Cardiac muscle cell (in vitro differentiated cells and primary cell): Measurements from ENCODE around the gene LDLRAD4. TPM values are rescaled to one million over a fixed set of nuclear protein-coding genes. Genes with fewer than 3 reads are reported as not detected.

Experiments
- DNase-seq, 2 donors: peaks; one replicate each; pipeline versions ENCODE4 v3.0.0 to v3.0.0-alpha.2; 2010 to 2017; ENCODE audit warnings: low read depth in 1 of 2, low spot score in 1 of 2
- H3K27ac ChIP-seq: fragments of 200-600 bp; sonication (generic); 2 replicates; pipeline ENCODE4 v1.5.1; 2016
- H3K27me3 ChIP-seq: fragments of 200-600 bp; sonication (generic); 2 replicates; pipeline ENCODE4 v1.6.0; 2016; ENCODE audit warnings: control low read depth
- H3K36me3 ChIP-seq: fragments of 200-600 bp; sonication (generic); 2 replicates; pipeline ENCODE4 v1.5.1; 2016; ENCODE audit warnings: control low read depth
- H3K4me1 ChIP-seq: fragments of 200-600 bp; sonication (generic); 2 replicates; pipeline ENCODE4 v1.8.1; 2017; ENCODE audit warnings: low read depth, mild to moderate bottlenecking, mixed run types
- H3K4me3 ChIP-seq: fragments of 200-600 bp; sonication (generic); 2 replicates; pipeline ENCODE4 v1.5.1; 2016; ENCODE audit warnings: mild to moderate bottlenecking
- H3K9me3 ChIP-seq: fragments of 200-600 bp; sonication (generic); 2 replicates; pipeline ENCODE4 v1.5.1; 2017; ENCODE audit warnings: low read depth, mild to moderate bottlenecking, control low read depth
- CTCF ChIP-seq: IDR thresholded peaks from 2 replicates; pipeline ENCODE4 v1.5.1; 2012; ENCODE audit warnings: low read depth, mild to moderate bottlenecking, low read length
- polyA plus RNA-seq: library from polyadenylated mRNA; unstranded; fragments of >200 nt; fragmentation: Nextera tagmentation; extraction: Ambion mirVana; gene quantifications from 2 replicates; pipeline ENCODE4 v1.2.1, GENCODE V29; 2016
- total RNA-seq: library from RNA; depleted of rRNA; stranded (reverse); fragments of >200 nt; gene quantifications from 2 replicates; pipeline ENCODE4 v1.2.3, GENCODE V29; 2016

Gene LDLRAD4
- total and polyA plus RNA-seq, 2 experiments from 2014 or later: 10.5 to 11.5 TPM

GRCh38 chr18:13589943-13590342 is 371.4 kb downstream of the LDLRAD4 start:
- Histone ChIP-seq H3K4me1 (peaks cover 14% of the 10 kb centered on the region), H3K9me3 (no peaks in the 10 kb centered on the region), H3K27ac (no peak overlapping the region), H3K27me3 (no peaks in the 10 kb centered on the region), H3K36me3 (no peaks in the 10 kb centered on the region), H3K4me3 (no peak overlapping the region)
- no peak for DNase-seq
- TF ChIP-seq CTCF: no peak

GRCh38 chr18:13592246-13592645 is 373.7 kb downstream of the LDLRAD4 start:
- no peaks in the 10 kb centered on the region for H3K36me3 ChIP-seq
- DNase-seq: no peak
- no peak overlapping the region for H3K27ac ChIP-seq
- peaks cover 6% of the 10 kb centered on the region for H3K4me1 ChIP-seq
- no peaks in the 10 kb centered on the region for H3K27me3 ChIP-seq
- H3K4me3 ChIP-seq: no peak overlapping the region
- no peak for TF ChIP-seq CTCF
- H3K9me3 ChIP-seq: no peaks in the 10 kb centered on the region

- no peak for DNase-seq
- TF ChIP-seq CTCF: no peak
- Histone ChIP-seq H3K9me3 (no peaks in the 10 kb centered on the region), H3K4me3 (no peak overlapping the region), H3K27ac (no peak overlapping the region), H3K4me1 (no peaks in the 10 kb centered on the region), H3K36me3 (no peaks in the 10 kb centered on the region), H3K27me3 (no peaks in the 10 kb centered on the region)
These were observed 376.0 kb downstream of the LDLRAD4 start for GRCh38 chr18:13594551-13594950.

GRCh38 chr18:13597068-13597467 is 378.5 kb downstream of the LDLRAD4 start:
- no peaks in the 10 kb centered on the region for H3K9me3 ChIP-seq
- H3K27me3 ChIP-seq: no peaks in the 10 kb centered on the region
- TF ChIP-seq CTCF: no peak
- H3K36me3 ChIP-seq: no peaks in the 10 kb centered on the region
- H3K4me1 ChIP-seq: no peaks in the 10 kb centered on the region
- H3K4me3 ChIP-seq: no peak overlapping the region
- H3K27ac ChIP-seq: no peak overlapping the region
- no peak for DNase-seq

- no peaks in the 10 kb centered on the region for H3K9me3 ChIP-seq
- no peak overlapping the region for H3K27ac ChIP-seq
- H3K27me3 ChIP-seq: no peaks in the 10 kb centered on the region
- no peak overlapping the region for H3K4me3 ChIP-seq
- H3K4me1 ChIP-seq: no peaks in the 10 kb centered on the region
- DNase-seq: no peak
- no peaks in the 10 kb centered on the region for H3K36me3 ChIP-seq
- no peak for TF ChIP-seq CTCF
These were observed 380.0 kb downstream of the LDLRAD4 start for GRCh38 chr18:13598591-13598990.

- TF ChIP-seq CTCF: no peak
- Histone ChIP-seq H3K27ac (no peak overlapping the region), H3K9me3 (no peaks in the 10 kb centered on the region), H3K27me3 (no peaks in the 10 kb centered on the region), H3K4me3 (no peak overlapping the region), H3K4me1 (no peaks in the 10 kb centered on the region), H3K36me3 (no peaks in the 10 kb centered on the region)
- DNase-seq: no peak
These were observed 380.5 kb downstream of the LDLRAD4 start for GRCh38 chr18:13599031-13599430.
